Stimulated activated CD4-positive, alpha-beta T cell treated with anti-CD3 and anti-CD28 coated beads, Interleukin-1b, Interleukin-23, amount 100 ng/mL, for 24 hours (primary cell): ENCODE data around the gene OSMR.
"Not testable (repeated sequence)": the region's sequence is repeated elsewhere in the genome, so short reads cannot be mapped to it uniquely, and the experiment has no call there.

Experiments used
- DNase-seq, 4 experiments: peaks; one replicate each; pipeline ENCODE4 v3.0.0-alpha.2; 2020; ENCODE audit warnings: low read depth in 4 of 4, low spot score in 1 of 4

The OSMR gene

DNA sequence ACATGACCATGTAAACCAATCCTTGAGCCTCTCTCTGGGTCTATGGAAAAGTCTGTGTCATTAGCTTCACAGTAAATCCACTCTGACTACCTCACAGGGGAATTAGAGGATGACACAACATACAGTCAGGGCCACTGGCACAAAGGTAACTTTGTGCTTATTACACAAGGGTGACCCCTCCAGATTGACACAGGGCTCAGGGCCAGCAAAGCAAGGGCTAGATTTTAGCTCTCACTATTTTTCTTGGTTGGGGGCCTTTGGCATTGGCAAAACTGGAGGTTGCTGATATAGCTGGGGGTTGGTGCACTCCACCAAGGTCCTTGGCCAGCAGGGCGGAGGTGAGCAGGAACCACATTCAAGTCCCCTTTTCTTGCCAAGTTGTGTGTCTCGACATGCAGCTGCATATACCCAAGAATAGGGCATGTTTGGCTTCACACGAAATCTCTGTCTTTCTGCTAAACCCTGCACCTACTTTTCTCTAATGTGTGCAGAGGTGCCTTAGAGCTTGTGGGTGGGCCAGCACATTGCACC, 15.2 kb upstream of the OSMR start:
- DNase-seq: no peak

GRCh38 chr5:38831117-38831516, 14.7 kb upstream of the OSMR start:
- DNase-seq: no peak

GRCh38 chr5:38831909-38832308, 13.9 kb upstream of the OSMR start:
- no peak for DNase-seq

DNA sequence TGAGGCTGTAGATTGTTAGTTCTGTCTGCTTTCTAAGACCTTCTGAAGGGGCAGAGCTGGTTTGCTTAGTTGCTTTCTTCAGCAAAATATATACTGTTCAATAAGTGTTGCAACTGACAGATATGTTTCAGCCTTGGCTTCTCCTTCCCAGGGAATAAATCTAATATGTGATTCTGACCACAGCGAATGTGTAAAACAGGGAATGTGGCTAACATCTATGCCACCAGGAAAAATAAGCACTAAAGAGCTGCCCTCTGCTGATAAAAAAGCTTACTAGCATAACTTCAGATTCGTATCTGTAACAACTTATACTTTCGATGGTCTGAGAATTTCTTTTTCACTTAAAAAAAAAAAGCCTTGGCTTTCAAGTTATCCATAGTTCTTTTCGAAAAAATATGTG, 13.0 kb upstream of the OSMR start:
- no peak for DNase-seq

DNA sequence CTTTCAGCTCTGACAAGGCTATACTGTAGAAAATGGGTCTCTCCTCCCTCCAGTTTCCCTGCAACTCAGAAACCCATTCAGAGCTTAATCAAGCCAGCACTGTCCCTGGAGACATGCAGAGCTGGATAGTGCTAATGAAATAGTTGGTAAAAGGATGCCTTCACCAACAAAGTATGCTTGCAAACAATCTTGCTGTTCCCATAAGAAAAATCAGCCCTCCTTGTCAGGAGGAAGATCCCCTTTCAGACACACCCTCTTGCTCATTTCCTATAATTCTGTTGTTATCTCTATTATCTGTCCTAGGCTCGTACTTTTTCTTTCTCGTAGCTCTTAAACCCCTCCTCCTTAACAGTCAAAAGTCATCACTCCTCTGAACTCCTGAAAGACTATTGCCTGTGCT, 9.9 kb upstream of the OSMR start:
- no peak for DNase-seq

GRCh38 chr5:38837416-38837815, 8.4 kb upstream of the OSMR start:
- DNase-seq: no peak

GRCh38 chr5:38837932-38838331, 7.9 kb upstream of the OSMR start:
- DNase-seq: no peak

DNA sequence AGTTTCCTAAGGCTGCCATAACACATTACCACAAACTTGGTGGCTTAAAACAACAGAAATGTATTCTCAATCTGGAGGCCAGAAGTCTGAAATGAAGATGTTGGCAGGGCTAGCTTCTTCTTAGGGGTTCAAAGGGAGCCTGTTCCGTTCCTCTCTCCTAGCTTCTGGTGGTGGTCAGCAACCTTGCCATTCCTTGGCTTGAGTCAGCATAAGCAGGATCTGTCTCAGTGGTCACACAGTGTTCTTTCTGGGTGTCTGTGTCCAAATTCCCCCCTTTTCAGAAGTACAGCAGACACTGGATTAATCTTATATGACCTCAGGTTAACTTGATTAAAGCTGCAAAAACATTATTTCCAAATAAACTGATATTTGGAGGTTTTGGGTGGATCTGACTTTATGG, 2.1 kb upstream of the OSMR start:
- no peak for DNase-seq

- DNase-seq: no peak
Observed at GRCh38 chr5:38846379-38847011, 683 bp downstream of the OSMR start.

DNA sequence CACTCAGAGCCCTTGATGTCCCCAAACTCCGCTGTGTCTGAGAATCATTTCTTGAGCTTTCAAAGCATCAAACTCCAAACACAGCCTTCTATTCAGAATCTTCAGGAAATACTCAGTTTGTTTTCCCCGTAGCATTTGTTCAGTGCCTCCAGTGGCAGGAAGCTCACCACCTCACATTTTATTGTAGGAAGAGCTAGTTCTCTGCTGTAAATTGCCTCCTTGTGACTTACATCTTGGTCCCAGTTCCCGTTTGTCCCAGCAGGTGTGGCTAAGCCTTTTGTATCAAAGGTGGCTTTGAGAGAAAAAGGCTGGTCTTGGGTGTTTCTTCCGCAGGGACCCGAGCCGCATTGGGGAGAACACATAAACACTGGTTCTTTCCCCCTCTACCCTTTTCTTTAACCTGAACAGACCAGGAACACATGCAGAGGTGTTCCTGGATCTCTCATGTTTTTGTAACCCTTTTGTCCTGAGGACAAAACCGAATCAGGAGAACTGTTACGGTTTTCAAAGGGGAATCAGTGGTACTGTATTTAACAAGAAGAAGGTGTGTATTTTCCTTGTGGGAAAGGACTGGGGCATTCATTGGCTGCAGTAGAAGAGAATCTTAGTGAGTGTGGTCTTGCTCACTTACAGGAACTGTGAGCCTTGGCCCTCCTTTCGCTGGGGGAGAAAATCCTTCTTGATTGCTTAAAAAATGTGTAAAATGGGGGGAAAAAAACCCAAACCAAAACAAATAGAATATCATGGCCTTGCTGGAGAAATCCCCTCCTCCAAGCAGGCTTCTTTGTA, 1.9 kb downstream of the OSMR start:
- DNase-seq: no peak

GRCh38 chr5:38848637-38849036, 2.8 kb downstream of the OSMR start:
- no peak for DNase-seq

DNA sequence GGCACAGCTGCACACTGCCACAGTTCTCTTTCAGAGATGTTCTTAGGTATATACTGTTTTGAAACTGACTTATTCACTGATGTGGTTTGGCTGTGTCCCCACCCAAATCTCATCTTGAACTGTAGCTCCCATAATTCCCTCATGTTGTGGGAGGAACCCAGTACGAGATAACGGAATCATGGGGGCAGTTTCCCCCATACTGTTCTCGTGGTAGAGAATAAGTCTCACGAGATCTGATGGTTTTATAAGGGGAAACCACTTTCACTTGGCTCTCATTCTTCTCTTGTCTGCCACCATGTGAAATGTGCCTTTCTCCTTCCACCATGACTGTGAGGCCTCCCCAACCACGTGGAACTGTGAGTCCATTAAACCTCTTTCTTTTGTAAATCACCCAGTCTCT, 5.8 kb downstream of the OSMR start:
- not testable (repeated sequence) for DNase-seq

GRCh38 chr5:38853753-38854470, 8.1 kb downstream of the OSMR start:
- DNase-seq: no peak

GRCh38 chr5:38854907-38855306, 9.1 kb downstream of the OSMR start:
- no peak for DNase-seq

GRCh38 chr5:38856660-38857059, 10.8 kb downstream of the OSMR start:
- DNase-seq: no peak

DNA sequence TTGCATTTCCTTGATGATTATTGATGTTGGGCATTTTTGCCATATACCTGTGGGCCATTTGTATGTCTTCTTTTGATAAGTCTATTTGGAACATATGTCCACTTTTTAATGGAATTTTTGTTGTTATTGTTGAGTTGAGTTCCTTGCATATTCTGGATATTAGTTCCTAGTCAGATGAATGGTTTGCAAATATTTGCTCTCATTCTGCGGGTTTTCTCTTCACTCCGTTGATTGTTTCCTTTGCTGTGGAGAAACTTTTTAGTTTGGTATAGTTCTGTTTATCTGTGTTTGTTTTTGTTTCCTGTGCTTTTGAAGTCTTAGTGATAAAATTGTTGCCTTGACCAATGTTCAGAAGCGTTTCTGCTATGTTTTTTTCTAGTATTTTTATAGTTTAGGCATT, 13.0 kb downstream of the OSMR start:
- no peak for DNase-seq

DNA sequence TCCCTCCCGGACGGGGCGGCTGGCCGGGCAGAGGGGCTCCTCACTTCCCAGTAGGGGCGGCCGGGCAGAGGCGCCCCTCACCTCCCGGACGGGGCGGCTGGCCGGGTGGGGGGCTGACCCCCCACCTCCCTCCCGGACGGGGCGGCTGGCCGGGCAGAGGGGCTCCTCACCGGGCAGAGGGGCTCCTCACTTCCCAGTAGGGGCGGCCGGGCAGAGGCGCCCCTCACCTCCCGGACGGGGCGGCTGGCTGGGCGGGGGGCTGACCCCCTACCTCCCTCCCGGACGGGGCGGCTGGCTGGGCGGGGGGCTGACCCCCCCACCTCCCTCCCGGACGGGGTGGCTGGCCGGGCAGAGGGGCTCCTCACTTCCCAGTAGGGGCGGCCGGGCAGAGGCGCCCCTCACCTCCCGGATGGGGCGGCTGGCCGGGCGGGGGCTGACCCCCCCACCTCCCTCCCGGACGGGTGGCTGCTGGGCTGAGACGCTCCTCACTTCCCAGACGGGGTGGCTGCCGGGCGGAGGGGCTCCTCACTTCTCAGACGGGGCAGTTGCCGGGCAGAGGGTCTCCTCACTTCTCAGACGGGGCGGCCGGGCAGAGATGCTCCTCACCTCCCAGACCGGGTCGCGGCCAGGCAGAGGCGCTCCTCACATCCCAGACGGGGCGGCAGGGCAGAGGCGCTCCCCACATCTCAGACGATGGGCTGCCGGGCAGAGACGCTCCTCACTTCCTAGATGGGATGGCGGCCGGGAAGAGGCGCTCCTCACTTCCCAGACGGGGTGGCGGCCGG, 16.4 kb downstream of the OSMR start:
- not testable (repeated sequence) for DNase-seq

DNA sequence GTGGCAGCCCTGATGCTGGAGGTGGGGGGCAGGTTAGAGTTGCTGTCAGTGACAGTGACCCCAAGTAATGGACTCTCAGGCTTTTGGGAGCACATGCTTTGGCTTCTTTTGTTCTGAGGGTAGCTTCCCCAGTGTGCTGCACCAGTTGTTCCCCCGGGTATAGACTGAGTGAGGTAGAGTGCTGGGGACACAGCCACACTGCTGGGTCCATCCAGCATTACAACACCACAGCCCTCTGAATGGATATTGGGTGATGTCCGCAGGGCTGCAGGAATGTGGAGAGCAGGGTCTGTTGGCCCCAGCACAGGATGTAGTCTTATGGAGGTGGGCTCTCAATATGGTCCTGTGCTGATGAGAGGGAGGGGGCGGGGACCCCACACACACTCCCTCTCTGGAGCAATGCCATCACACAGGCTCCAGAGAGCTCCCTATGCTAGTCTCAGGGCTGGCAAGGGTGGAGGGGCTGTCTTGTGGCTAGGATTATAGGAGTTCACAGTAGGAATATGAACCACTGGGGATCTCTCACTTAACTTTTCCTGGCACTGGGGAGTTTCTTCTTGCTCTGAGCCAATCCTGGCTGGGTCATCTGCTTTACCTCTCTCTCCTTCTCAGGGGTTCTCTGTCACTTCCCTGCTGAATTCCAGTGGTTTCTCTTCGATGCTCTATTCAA, 20.7 kb downstream of the OSMR start:
- DNase-seq: no peak

DNA sequence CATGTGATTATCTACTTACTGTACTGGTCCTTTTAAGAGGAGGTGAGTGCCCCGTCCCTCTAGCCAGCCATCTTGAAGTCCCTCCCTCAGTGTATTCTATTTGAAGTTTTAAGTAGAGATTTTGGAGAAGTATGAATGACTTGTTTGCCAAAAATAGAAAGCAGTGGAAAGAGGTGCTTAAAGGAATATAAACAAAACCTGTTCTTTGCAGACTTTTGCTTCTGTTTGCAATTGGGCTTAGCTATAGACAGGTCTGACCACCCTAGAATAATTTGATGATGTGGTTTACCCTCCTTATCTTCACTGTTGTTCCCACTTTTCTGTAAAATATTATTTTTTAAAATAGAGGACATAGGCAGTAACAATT, 21.2 kb downstream of the OSMR start:
- DNase-seq: no peak

DNA sequence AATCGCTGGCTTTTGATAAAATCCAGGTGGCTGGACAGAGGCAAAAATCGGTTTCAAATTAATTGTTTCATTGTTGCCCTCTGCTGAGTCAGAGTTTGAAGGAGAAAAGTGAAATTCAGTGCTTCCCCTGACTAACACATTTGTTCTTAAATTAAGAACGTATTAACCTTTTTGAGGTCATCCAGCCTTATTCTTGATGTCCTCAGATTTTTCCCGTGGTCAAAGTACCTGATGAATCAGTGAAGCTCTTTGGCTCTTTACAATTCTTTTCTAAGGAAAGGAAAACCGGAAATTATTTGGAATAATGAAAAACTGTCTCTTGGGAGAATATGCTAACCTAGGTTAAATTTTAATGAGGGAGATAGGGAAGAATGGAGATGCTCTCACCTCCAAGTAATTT, 21.6 kb downstream of the OSMR start:
- no peak for DNase-seq

GRCh38 chr5:38870595-38870994, 24.8 kb downstream of the OSMR start:
- no peak for DNase-seq
